ENCODE measurements around the gene SLC16A7.

The SLC16A7 gene

GRCh38 chr12:59808317-59808910 is 212.6 kb downstream of the SLC16A7 start:
- DNase-seq (ENCODE audit: low read depth, low spot score), result no peak
- CTCF ChIA-PET, result interaction anchor here (0.7 to 2.6 kb wide), 38 partner anchors 7 to 688 kb away, joined by 3 to 31 read pairs (median 4); no protein-coding TSS in a partner anchor
- POLR2A ChIA-PET, result no interaction called here

GRCh38 chr12:59811991-59812390 is 216.2 kb downstream of the SLC16A7 start:
- DNase-seq (ENCODE audit: low read depth, low spot score), result no peak
- no peak overlapping the region for H3K4me3 ChIP-seq (ENCODE audit: low read depth, low read length)
- ChIA-PET CTCF (no interaction called here), POLR2A (no interaction called here)
- TF ChIP-seq, protein P1, sequence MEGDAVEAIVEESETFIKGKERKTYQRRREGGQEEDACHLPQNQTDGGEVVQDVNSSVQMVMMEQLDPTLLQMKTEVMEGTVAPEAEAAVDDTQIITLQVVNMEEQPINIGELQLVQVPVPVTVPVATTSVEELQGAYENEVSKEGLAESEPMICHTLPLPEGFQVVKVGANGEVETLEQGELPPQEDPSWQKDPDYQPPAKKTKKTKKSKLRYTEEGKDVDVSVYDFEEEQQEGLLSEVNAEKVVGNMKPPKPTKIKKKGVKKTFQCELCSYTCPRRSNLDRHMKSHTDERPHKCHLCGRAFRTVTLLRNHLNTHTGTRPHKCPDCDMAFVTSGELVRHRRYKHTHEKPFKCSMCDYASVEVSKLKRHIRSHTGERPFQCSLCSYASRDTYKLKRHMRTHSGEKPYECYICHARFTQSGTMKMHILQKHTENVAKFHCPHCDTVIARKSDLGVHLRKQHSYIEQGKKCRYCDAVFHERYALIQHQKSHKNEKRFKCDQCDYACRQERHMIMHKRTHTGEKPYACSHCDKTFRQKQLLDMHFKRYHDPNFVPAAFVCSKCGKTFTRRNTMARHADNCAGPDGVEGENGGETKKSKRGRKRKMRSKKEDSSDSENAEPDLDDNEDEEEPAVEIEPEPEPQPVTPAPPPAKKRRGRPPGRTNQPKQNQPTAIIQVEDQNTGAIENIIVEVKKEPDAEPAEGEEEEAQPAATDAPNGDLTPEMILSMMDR (IDR thresholded peaks at IDR 0.05; ENCODE audit: insufficient read depth, low read length, missing control alignments), result no peak

More at GRCh38 chr12:59808317-59808910, 212.6 kb downstream of the SLC16A7 start:
- TF ChIP-seq, protein P1 (IDR thresholded peaks at IDR 0.05; ENCODE audit: insufficient read depth, low read length, missing control alignments), result peak; percentile 53
- H3K4me3 ChIP-seq (ENCODE audit: low read depth, low read length), result no peak overlapping the region

DNA sequence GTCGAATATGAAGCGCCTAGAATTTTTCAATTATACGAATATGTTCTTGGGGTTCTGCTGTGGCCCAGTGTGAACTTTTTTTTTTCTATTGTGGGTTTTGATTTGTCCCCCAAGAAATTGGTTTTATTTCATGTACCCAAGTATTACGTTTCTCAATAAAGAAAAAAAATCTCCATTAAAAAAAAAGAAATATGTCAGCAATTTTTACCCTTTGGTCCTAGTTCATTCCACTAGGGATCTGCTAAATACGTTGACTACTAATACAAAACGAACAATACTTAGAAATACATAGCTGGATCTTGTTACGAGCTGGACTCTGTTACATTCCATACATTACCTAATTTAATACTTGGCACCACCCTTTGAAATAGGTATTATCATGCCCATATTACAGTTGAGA is 216.9 kb downstream of the SLC16A7 start:
- CTCF ChIA-PET, result no interaction called here
- POLR2A ChIA-PET, result no interaction called here
- TF ChIP-seq, protein P1 (IDR thresholded peaks at IDR 0.05; ENCODE audit: insufficient read depth, low read length, missing control alignments), result no peak
- DNase-seq (ENCODE audit: low read depth, low spot score), result no peak
- H3K4me3 ChIP-seq (ENCODE audit: low read depth, low read length), result no peak overlapping the region

- TF ChIP-seq, protein P1 (IDR thresholded peaks at IDR 0.05; ENCODE audit: insufficient read depth, low read length, missing control alignments), result no peak
- H3K4me3 ChIP-seq (ENCODE audit: low read depth, low read length), result no peak overlapping the region
- ChIA-PET CTCF (interaction anchor here (0.9 to 4.1 kb wide), 3 partner anchors 12 to 417 kb away, joined by 3 to 31 read pairs (median 4); no protein-coding TSS in a partner anchor), POLR2A (interaction anchor here (0.6 to 0.9 kb wide), 3 partner anchors 84 to 169 kb away, joined by 3 to 4 read pairs (median 4); no protein-coding TSS in a partner anchor)
- peak; percentile 67 for DNase-seq (ENCODE audit: low read depth, low spot score)
Measured at GRCh38 chr12:59820594-59821011, 224.8 kb downstream of the SLC16A7 start.

DNA sequence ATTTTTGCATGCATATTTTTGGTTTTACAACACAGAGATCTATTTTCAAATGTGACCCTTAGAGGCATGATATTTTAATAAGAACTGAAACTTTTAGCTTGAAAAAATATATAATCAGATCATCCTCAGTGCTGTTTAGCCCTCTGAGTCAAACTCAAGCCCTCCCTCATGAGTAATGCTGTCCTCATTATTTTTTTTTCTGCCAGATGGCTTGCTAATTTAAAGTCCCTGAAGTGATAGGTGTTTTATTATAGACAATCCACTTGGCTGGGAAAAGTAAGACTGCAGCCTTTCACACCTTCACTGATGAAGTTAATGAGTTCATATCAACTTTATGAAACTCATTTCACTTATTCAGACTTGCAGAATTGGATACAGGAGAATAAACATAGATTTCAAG is 227.7 kb downstream of the SLC16A7 start:
- no peak overlapping the region for H3K4me3 ChIP-seq (ENCODE audit: low read depth, low read length)
- CTCF ChIA-PET, result no interaction called here
- no peak for DNase-seq (ENCODE audit: low read depth, low spot score)
- POLR2A ChIA-PET, result no interaction called here
- TF ChIP-seq, protein P1 (IDR thresholded peaks at IDR 0.05; ENCODE audit: insufficient read depth, low read length, missing control alignments), result no peak

GRCh38 chr12:59827767-59828166 is 231.9 kb downstream of the SLC16A7 start:
- H3K4me3 ChIP-seq (ENCODE audit: low read depth, low read length), result no peak overlapping the region
- TF ChIP-seq, protein P1 (IDR thresholded peaks at IDR 0.05; ENCODE audit: insufficient read depth, low read length, missing control alignments), result no peak
- CTCF ChIA-PET, result no interaction called here
- DNase-seq (ENCODE audit: low read depth, low spot score), result no peak
- POLR2A ChIA-PET, result no interaction called here

All from AG04449 (cell line).